Adrenal gland (tissue), 12 donors: Measurements from ENCODE around the gene PALMD. TPM values are rescaled to one million over a fixed set of nuclear protein-coding genes. Genes with fewer than 3 reads are reported as not detected.

Experiments used
- DNase-seq, 7 donors: peaks; one replicate each; pipeline ENCODE4 v3.0.0-alpha.2; 2019 to 2020
- H3K27ac ChIP-seq, 5 donors: fragments of 200-600 bp; sonication (generic) in 4 of 5; 1 replicate in 3 of 5; 2 replicates in 2 of 5; pipeline versions ENCODE4 v1.5.1 to v1.8.0; 2016 to 2020; ENCODE audit warnings: mild to moderate bottlenecking in 1 of 5
- H3K27me3 ChIP-seq: fragments of 200-600 bp; 2 replicates; pipeline ENCODE4 v1.8.0; 2021
- H3K36me3 ChIP-seq, 2 donors: fragments of 200-600 bp; replicated peaks in 1 of 2; 1 replicate in 1 of 2; 2 replicates in 1 of 2; pipeline versions ENCODE4 v1.5.1 to v1.8.0; 2018 to 2022
- H3K4me1 ChIP-seq, 2 donors: fragments of 200-600 bp; replicated peaks in 1 of 2; 1 replicate in 1 of 2; 2 replicates in 1 of 2; pipeline versions ENCODE4 v1.5.1 to v1.8.0; 2018 to 2021
- H3K4me3 ChIP-seq, 4 donors: fragments of 200-600 bp; sonication (generic) in 3 of 4; one replicate each; pipeline ENCODE4 v1.5.1; 2016 to 2018
- H3K9me3 ChIP-seq, 3 donors: fragments of 200-600 bp; sonication (generic) in 1 of 3; replicated peaks in 1 of 3; 1 replicate in 2 of 3; 2 replicates in 1 of 3; pipeline versions ENCODE4 v1.5.1 to v1.8.0; 2016 to 2021
- POLR2A ChIP-seq, 2 donors: fragments of 450-650 bp; IDR thresholded peaks; one replicate each; pipeline ENCODE4 v1.6.1; 2017; ENCODE audit warnings: antibody characterized with exemption in 2 of 2, mild to moderate bottlenecking in 2 of 2, moderate library complexity in 1 of 2
- WGBS, 4 donors: extraction: QIAGEN DNeasy Blood & Tissue Kit in 2 of 4; methylation state at CpG; one replicate each; pipeline versions ENCODE4 v1.1.5 to v1.1.7; 2013 to 2017; 5-methylcytosine and 5-hydroxymethylcytosine counted together
- intact Hi-C, 2 donors: fragments of 100-400 bp; cut with DNase I; formaldehyde crosslinking; loops; one replicate each; pipeline versions ENCODE4 v1.14.1 to v1.15.0; 2022 to 2023
- polyA plus RNA-seq, 3 donors: library from polyadenylated mRNA; stranded (reverse); fragments of 200-250 nt in 2 of 3; fragments of 350-450 nt in 1 of 3; fragmentation: Illumina TruSeq in 1 of 3; extraction: RNeasy Lipid Tissue Mini Kit (QIAGEN cat#74804) in 1 of 3; gene quantifications; one replicate each; pipeline ENCODE4 v1.2.3, GENCODE V29; 2013 to 2014
- total RNA-seq, 9 donors: library from RNA; depleted of rRNA in 4 of 9; stranded (reverse); fragments of >200 nt in 4 of 9; fragments of 120-200 nt in 1 of 9; fragmentation: NEBNext Ultra II Directional in 1 of 9; extraction: Animal tissue kit (Norgen Biotek cat#: 25700) in 1 of 9; gene quantifications; one replicate each; pipeline versions ENCODE4 v1.1.0 to v1.2.4, GENCODE V29; 2013 to 2023
- TF ChIP-seq, protein P1 (sequence below), 6 experiments: fragments of 450-650 bp in 4 of 6; fragments of 200-600 bp in 2 of 6; sonication (generic) in 1 of 6; IDR thresholded peaks; 1 replicate in 5 of 6; 2 replicates in 1 of 6; pipeline versions ENCODE4 v1.5.1 to v1.8.0; 2016 to 2021; ENCODE audit warnings: antibody characterized with exemption in 6 of 6, mild to moderate bottlenecking in 2 of 6, moderate library complexity in 1 of 6
- donor health status: healthy with polysubstance abuse.
- donor health status: Bipolar disorder and iron deficiency.
- donor health status: DM: yes; HTN: yes; CAD: no.
- donor health status: DM: no; HTN: no; CAD: no.
- donor health status: DM: no; HTN: no; CAD: no.
- donor health status: DM: yes; HTN: yes; CAD: no.

PALMD gene
- total and polyA plus RNA-seq, 12 donors: 35.8 to 189 (median 66.0) TPM

DNA sequence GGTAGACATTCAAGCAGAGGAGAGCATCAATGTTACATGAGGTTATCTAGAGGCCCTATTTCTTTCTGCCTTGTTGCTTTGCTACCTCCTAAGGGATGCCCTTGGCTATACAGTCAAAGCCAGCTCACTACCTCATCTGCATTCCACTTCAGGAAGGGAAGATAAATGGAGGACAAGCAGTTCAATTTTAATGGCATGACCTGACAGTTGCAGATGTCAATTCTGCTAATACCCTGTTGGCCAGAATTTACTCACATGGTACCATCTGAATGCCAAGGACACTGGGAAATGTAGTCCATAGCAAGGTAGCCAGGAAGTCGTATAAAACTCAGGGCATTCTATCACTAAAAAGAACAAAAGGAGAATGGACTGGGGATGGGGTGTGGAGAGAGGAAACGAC, 31.5 kb downstream of the PALMD start:
- intact Hi-C loops: no loop called here
- Histone ChIP-seq H3K4me3 (no peak overlapping the region), H3K36me3 (peaks cover 0 to 10% of the 10 kb centered on the region in 2 donors), H3K9me3 (no peaks in the 10 kb centered on the region), H3K4me1 (peaks cover 23 to 57% of the 10 kb centered on the region in 2 donors), H3K27me3 (no peaks in the 10 kb centered on the region), H3K27ac (peak overlapping the region in 1 of 5 donors; percentile 5)
- no peak for DNase-seq
- TF ChIP-seq, protein P1, sequence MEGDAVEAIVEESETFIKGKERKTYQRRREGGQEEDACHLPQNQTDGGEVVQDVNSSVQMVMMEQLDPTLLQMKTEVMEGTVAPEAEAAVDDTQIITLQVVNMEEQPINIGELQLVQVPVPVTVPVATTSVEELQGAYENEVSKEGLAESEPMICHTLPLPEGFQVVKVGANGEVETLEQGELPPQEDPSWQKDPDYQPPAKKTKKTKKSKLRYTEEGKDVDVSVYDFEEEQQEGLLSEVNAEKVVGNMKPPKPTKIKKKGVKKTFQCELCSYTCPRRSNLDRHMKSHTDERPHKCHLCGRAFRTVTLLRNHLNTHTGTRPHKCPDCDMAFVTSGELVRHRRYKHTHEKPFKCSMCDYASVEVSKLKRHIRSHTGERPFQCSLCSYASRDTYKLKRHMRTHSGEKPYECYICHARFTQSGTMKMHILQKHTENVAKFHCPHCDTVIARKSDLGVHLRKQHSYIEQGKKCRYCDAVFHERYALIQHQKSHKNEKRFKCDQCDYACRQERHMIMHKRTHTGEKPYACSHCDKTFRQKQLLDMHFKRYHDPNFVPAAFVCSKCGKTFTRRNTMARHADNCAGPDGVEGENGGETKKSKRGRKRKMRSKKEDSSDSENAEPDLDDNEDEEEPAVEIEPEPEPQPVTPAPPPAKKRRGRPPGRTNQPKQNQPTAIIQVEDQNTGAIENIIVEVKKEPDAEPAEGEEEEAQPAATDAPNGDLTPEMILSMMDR (IDR thresholded peaks at IDR 0.05): no peak
- TF ChIP-seq POLR2A (IDR thresholded peaks at IDR 0.05): no peak
- 71 to 82% (median 75%) methylated on average over 2 of the region's 2 CpGs for WGBS, 4 donors

DNA sequence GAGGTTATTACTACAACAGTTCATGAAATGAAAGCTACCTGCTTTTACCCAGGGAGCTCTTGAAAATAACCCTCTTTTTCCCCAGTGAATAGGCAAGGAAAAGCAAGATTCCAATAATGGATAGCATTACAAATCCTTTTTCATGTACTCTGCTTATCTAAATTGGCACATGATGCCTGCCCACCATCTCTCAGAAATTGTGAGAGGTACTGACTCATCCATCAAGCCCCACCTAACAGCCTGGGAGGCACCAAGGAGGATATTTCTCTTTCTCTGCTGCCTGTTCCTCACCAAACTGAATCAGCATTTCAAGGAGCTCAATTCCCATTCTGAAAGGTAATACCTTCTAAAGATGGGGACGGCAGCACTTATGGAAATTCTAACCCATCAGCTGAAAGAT, 34.4 kb downstream of the PALMD start:
- peaks cover 9 to 34% of the 10 kb centered on the region in 2 donors for H3K4me1 ChIP-seq
- peaks cover 0 to 10% of the 10 kb centered on the region in 2 donors for H3K36me3 ChIP-seq
- DNase-seq: no peak
- intact Hi-C loops: loop anchor here in 1 of 2 donors (10.0 kb wide), 1 partner anchor 495 kb away; no protein-coding TSS in a partner anchor
- no peaks in the 10 kb centered on the region for H3K9me3 ChIP-seq
- no peak for TF ChIP-seq POLR2A (IDR thresholded peaks at IDR 0.05)
- H3K27me3 ChIP-seq: no peaks in the 10 kb centered on the region
- no peak overlapping the region for H3K4me3 ChIP-seq
- H3K27ac ChIP-seq: no peak overlapping the region
- 86 to 95% (median 91%) methylated on average over 1 of the region's 1 CpG for WGBS, 4 donors

DNA sequence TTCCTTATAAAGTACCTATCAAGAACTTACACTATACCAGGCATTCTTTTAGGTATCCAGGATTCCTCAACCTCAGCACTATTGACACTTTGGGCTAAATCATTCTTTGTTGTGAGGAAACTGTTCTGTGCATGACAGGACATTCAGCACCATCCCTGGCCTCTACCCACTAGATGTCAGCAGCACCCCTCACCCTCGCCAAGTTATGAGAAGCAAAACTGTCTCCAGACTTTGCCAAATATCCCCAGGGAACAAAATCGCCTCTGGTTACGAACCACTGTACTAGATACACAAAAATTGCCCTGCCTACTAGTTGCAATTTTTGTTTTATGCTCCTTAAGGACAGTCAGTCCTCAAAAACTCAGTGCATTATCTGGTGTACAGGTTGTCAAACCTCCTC, 35.7 kb downstream of the PALMD start:
- Histone ChIP-seq H3K36me3 (peaks cover 0 to 10% of the 10 kb centered on the region in 2 donors), H3K27ac (no peak overlapping the region), H3K27me3 (no peaks in the 10 kb centered on the region), H3K4me1 (peaks cover 13 to 40% of the 10 kb centered on the region in 2 donors), H3K9me3 (no peaks in the 10 kb centered on the region), H3K4me3 (no peak overlapping the region)
- intact Hi-C loops: loop anchor here in 1 of 2 donors (10.0 kb wide), 1 partner anchor 497 kb away; no protein-coding TSS in a partner anchor
- TF ChIP-seq POLR2A (IDR thresholded peaks at IDR 0.05): no peak
- TF ChIP-seq, protein P1 (IDR thresholded peaks at IDR 0.05): no peak
- DNase-seq: no peak
- 85 to 97% (median 92%) methylated on average over 3 of the region's 3 CpGs for WGBS, 4 donors

DNA sequence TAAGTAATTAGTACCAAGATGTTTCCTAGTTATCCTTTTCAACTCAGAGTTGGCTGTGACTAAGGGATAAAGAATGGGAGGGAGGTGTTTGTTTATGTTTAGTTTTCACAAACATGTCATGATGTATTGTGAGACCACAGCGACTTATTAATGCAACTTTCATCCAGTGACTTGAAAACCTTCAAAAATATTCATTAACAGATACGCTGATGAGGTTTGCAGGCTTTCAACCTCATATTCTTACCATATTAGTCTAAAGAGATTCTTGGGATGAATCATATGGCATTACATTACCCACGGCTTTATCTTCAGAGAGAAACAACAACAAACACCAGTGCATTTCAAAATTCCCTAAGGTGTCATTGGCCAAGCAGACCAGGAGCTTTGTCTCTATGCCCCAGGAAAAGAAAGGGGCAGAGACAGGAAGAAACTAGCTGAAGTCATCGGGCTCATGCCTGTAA, 36.4 kb downstream of the PALMD start:
- Histone ChIP-seq H3K36me3 (peaks cover 0 to 11% of the 10 kb centered on the region in 2 donors), H3K27ac (no peak overlapping the region), H3K27me3 (no peaks in the 10 kb centered on the region), H3K4me3 (no peak overlapping the region), H3K4me1 (peaks cover 7 to 33% of the 10 kb centered on the region in 2 donors), H3K9me3 (no peaks in the 10 kb centered on the region)
- intact Hi-C loops: loop anchor here in 1 of 2 donors (10.0 kb wide), 1 partner anchor 498 kb away; no protein-coding TSS in a partner anchor
- no peak for DNase-seq
- TF ChIP-seq, protein P1 (IDR thresholded peaks at IDR 0.05): no peak
- no peak for TF ChIP-seq POLR2A (IDR thresholded peaks at IDR 0.05)
- 78 to 85% (median 84%) methylated on average over 4 of the region's 4 CpGs for WGBS, 4 donors
